HG02885 (cell line): ENCODE measurements around the gene ATG5.

Source experiments
- ATAC-seq: cut with Tn5 transposase; IDR thresholded peaks from one replicate; pipeline ENCODE4 v1.9.1; 2021; ENCODE audit warnings: mild to moderate bottlenecking; ENCODE audit not compliant: unreplicated experiment, poor library complexity

The ATG5 gene

GRCh38 chr6:106227612-106228507 lies 97.7 kb downstream of the ATG5 start:
- no peak for ATAC-seq

GRCh38 chr6:106226676-106227075 lies 98.9 kb downstream of the ATG5 start:
- no peak for ATAC-seq

GRCh38 chr6:106225581-106225980 lies 100.0 kb downstream of the ATG5 start:
- no peak for ATAC-seq

- peak; percentile 64 for ATAC-seq
These were observed 102.1 kb downstream of the ATG5 start for GRCh38 chr6:106223300-106223930.

GRCh38 chr6:106220485-106220884 lies 105.1 kb downstream of the ATG5 start:
- peak; percentile 69 for ATAC-seq

- ATAC-seq, result no peak
These were observed 109.0 kb downstream of the ATG5 start for GRCh38 chr6:106216527-106216926.

- no peak for ATAC-seq
These were observed 110.0 kb downstream of the ATG5 start for GRCh38 chr6:106215608-106216007.

GRCh38 chr6:106214531-106214930 lies 111.0 kb downstream of the ATG5 start:
- ATAC-seq, result no peak

GRCh38 chr6:106213660-106214289 lies 111.8 kb downstream of the ATG5 start:
- ATAC-seq, result no peak

- no peak for ATAC-seq
These were observed 113.0 kb downstream of the ATG5 start for GRCh38 chr6:106212576-106212975.

GRCh38 chr6:106206905-106207304 lies 118.7 kb downstream of the ATG5 start:
- ATAC-seq, result peak; percentile 74

- ATAC-seq, result no peak
These were observed 120.6 kb downstream of the ATG5 start for GRCh38 chr6:106204961-106205360.

- no peak for ATAC-seq
These were observed 125.6 kb downstream of the ATG5 start for GRCh38 chr6:106199998-106200397.

- ATAC-seq, result no peak
These were observed 126.2 kb downstream of the ATG5 start for GRCh38 chr6:106199331-106199730.

- ATAC-seq, result no peak
These were observed 128.1 kb downstream of the ATG5 start for GRCh38 chr6:106197441-106197840.

- ATAC-seq, result no peak
These were observed 130.3 kb downstream of the ATG5 start for GRCh38 chr6:106194949-106195921.

GRCh38 chr6:106192824-106193223 lies 132.7 kb downstream of the ATG5 start:
- no peak for ATAC-seq

GRCh38 chr6:106188104-106188794 lies 137.3 kb downstream of the ATG5 start:
- no peak for ATAC-seq

- ATAC-seq, result no peak
These were observed 138.1 kb downstream of the ATG5 start for GRCh38 chr6:106187424-106187982.
